NOMO-1 treated with dmso at 0.1 percent for 144 hours (cell line): ENCODE measurements around the gene CYRIA.

Source experiments
- DNase-seq: peaks from one replicate; lab custom pipeline; 2025; ENCODE audit not compliant: unreplicated experiment; lab: John Stamatoyannopoulos, UW

The CYRIA gene

DNA sequence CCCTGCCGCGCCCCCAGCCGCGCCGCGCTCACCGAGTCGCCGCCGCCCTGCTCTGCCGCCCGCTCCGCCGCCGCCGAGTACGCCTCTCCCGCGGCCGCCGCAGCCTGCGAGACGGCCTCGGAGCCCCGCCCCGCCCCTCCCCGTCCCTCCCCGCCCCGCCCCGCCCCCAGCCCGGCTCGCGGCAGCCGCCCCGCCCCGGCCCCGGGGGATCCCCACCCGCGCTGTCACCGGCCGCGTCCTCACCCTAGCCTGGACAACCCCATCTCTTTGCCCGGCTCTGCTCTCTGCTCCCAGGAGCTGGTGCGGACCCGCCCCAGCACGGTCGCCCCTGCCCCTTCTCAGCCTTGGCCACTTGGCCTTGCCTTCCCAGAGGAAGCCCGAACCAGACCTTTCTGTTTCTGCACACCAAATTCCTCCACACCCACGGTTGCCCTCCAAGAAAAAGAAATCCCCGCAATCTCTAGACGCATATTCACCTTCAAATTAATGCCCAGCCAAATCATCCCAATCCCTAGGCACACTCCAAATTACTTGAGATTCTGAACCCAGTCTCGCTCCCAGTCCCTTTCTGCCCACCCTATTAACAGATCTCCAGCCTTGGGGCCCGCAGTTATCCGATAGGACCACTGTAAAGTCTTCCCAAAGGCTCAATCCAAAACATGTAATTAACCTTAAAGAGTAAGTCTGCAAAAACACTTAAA lies at the start of gene CYRIA:
TSS of gene CYRIA (minus strand) at position 87 of the 701 bp plus-strand sequence. CDS start 77,715 bp downstream, outside the sequence.
- DNase-seq: peak; percentile 39

DNA sequence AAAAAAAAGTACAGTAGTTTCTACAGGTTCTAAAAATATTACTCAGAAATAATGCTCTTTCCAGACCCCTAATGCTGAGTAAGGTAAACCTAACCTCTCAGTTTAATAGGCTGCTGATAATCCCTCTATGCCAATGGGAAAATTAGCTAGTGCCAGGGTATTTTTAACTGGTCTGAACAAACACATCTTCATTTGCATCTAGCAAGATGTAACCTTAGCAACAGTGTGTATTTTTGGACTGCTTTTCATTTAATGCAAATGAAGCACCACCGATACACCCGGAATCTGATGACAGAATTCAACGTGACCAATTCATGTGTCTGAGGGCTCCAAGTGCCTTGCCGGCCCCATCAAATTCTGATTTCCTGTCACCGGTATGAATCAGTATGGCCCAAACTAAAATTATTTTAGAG lies 47.4 kb upstream of the CYRIA start:
- no peak for DNase-seq

DNA sequence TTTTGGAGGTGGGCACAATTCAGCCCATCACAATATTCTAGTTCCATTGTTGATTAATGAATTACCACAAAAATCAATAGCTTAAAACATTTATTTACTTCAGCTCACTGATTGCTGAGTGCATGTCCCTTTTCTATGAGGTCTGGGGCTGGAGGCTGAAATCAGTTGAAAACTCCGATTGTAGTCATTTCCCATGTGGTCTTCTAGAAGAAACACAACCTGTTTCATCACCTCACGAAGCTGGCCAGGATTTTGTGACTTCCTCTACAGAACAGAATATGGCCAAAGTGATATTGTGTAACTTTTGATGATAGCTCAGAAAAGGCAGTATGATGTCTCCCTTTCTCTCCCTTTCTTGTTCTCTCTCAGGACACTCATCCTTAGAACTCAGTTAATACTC lies 44.1 kb upstream of the CYRIA start:
- peak; percentile 68 for DNase-seq

DNA sequence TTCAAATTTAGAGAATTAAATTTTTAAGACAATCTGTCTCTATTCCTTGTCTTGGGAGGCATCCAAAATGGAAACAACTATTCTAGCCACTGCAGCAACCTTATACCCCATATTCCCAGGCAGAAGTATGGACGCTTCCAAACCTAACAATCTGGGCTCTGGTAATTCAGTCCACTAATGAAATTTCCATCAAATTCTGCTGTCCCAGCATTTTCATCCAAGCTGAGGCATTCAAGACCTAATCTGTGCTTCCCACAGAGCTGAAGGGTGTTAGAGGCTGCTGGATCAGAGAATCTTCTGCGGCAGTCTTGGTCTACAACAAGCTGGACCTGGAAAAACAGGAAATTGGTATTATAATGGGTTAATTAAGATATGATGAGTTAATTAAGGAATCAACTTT lies 42.5 kb upstream of the CYRIA start:
- DNase-seq: no peak

DNA sequence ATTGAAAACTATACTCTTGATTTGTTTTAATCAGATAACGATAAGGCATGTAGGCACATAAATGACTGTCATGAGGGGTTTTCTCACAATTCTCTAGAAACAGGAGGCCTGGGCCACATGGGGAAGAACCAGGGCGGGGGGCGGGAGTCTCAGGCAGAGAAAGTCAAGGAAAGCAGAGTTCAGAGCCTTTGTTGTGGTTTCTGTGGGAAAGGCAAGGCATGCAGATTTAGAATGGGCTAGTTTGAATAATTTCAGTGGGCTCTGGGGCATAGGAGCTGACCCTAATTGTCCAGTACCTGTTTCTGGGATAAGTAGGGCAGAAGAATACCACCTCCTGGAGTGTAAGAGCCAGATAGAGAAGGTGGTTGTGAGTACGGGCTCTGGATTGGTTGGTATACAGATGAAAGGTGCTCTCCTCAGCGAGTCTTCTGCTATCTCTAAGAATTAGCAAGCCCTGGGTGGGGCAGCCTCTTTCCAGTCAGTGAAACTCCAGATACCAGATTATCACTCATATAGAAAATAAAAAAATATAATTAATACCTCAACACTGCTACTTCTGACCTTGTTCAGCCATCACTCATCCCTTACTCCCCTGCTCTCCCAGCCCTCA lies 41.5 kb upstream of the CYRIA start:
- no peak for DNase-seq

DNA sequence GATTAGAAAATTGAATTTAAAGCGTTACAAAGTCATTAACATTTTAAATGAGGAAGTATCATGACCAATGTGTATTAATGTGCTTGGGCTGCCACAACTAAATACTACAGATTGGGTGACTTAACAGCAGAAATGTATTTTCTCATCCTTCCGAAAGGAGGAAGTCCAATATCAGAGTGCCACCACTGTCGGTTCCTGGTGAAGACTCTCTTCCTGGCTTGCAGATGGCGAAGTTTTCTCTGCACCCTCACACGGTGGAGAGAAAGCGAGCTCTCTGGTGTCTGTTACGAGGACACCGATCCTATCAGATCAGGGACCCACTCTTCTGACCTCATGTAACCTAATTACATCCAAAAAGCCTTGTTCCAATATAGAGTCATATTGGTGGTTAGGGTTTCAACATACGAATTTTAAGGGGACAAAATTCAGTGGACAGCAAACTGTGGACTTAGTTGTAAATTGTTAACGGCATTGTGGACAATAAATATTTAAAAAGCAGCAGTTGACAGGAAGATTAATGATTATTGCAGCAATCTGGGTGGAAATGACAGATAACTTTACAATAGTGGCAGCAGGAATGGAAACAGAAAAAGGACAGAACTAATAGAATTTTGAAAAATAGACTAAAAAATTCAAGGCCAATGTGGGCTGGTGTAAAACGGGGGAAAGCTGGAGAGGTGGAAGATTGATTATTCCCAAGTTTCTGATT lies 35.1 kb upstream of the CYRIA start:
- peak; percentile 77 for DNase-seq

DNA sequence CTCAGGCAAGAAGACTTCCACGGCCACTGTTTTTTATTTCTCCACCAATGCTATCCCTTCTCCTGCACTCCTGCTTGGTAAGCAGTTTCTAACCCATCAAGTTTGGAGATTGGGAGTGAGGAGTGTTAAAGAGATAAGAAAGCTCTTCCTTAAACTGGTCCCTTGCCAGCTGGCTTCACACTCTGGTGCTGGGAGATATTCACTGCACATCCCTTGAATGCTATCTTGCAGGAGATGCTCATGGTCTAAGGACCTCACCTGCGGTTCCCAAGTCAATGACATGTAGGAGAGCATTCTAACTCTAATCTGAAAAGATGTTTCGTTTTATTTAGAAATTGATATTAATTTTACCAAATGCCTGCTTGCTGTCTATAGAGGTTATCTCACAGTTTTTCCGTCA lies 28.2 kb upstream of the CYRIA start:
- DNase-seq: no peak

DNA sequence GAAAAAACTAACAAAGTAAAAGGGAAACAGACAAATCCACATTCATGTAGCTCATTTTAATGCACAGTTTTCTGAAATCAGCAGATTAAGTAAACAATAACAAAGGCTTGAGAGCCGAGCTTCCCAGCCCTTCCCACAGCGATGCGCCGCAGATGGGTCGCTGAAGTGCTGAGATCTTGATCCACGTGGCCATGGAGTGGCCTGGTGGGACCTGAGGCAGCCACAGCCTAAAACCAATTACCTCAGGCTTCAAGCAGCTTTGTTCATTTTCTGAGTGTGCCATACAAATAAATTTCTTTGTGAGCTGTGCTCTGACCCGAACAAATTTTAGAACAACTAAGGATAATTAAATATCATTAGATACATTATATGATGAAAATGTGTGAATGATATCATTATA lies 25.6 kb upstream of the CYRIA start:
- no peak for DNase-seq

DNA sequence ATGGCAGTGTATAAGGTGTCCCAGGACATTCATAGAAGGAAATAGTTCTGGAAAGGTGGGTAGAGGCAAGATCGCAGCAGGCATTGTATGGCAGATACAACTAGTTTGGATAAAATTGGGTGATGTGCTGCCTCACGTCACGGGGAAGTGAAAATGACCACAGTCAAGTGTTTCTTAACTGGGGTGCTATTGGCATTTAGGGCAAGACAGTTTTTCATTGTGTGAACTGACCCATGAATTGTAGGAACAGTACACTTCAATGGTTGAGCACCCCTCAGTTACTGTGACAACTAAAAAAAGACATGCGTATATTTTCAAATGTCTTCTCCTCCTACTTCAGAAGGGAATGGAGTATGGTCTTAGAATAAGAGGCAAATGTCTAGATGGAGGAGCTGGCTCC lies 22.3 kb upstream of the CYRIA start:
- DNase-seq: no peak

DNA sequence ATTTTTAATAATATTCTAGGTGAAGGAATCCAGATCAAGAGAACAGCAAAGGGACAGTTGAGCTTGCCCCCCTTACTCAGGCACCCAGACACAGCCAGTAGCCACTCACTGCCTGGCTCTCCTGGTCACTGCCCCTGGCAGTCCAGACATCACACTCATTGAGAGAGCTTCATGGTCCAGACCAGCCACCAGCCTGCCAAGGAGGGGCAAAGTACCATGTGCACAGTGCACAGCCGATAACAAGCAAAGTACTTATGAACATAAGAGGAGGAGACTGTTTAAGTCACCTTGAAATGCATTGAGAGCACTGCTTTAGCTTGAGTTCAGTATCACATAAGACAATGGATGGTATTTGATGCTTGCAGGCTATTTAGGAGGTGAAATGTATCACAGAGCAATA lies 21.6 kb upstream of the CYRIA start:
- no peak for DNase-seq

DNA sequence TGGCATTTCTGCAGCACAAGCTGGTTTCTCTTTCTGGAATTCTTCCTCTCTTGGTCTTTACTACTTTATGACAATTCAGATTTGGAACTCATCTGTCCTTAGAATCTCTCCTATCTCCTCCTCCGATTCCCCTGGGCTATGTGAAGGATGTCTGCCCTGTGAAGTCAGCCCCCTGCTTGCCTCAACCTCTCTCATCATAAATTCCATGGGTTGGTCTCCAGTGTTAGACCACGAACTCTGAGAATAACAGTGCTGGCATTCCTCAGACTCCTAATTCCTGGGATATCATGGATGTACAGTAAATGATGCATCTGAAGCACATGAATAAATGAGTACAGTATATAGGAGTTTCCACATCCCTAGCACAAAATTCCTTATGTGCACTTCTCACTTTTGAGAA lies 21.0 kb upstream of the CYRIA start:
- DNase-seq: no peak

DNA sequence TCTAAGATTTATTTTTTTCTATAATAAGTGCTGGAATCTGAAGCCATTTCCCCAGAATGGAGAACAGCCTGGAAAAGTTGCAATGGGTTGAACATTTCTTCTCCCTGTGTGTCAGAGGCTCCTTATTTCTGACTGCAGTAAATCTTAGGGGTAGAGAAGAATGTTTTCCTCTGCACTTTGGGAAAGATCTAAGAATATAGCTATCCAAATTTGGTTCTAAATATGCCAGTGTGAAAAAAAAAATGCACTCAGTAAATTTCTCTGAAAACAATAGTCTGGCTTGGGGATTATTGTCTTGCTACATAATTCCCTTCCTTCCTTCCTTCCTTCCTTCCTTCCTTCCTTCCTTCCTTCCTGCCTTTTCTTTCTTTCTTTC lies 19.7 kb upstream of the CYRIA start:
- DNase-seq: no peak

DNA sequence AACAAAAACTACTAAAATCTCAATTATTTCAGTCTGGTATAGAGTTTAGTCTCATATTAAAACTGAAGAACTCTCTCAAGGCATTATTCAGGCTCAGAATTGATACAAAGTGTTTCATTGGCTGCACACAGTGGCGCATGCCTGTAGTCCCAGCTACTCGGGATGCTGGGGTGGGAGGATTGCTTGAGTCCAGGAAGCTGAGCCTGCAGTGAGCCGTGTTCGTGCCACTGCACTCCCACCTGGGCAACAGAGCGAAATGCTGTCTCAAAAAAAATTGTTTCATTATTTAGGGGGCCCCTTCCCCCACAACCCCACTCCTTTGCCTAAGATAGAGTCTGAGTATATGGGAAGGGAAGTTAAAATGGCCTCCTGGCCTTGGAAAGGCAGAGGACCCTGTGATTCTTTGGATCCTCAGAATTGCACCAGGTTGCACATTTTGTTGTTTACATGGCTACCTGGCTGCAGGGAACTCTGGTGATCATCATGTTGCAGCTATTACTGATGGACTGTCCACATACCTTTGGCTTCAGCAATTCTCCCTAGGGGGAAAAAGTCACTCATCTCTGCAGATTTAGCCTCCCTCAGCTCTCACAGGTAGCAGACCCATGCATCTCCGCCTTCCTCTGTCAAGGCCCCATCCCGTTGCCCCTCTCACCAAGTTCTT lies 19.2 kb upstream of the CYRIA start:
- DNase-seq: no peak

DNA sequence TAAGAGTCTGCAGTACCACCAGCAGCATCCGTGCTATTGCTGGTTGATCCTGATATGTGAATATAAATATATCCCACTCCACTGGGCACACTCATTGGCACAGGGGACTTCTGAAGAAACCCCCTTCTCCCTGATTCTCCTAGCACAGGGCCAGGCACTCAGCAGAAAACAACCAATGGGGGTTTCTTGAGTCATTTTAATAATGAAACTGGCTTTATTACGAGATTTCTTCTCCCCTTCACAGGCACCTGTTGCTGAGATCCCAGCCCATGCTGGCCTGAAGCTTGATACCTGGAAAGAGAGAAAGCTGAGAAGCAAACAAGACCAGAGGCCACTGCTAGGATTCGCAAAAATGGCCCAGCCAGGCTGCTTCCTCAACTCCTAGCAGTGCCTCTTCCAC lies 17.9 kb upstream of the CYRIA start:
- DNase-seq: no peak

DNA sequence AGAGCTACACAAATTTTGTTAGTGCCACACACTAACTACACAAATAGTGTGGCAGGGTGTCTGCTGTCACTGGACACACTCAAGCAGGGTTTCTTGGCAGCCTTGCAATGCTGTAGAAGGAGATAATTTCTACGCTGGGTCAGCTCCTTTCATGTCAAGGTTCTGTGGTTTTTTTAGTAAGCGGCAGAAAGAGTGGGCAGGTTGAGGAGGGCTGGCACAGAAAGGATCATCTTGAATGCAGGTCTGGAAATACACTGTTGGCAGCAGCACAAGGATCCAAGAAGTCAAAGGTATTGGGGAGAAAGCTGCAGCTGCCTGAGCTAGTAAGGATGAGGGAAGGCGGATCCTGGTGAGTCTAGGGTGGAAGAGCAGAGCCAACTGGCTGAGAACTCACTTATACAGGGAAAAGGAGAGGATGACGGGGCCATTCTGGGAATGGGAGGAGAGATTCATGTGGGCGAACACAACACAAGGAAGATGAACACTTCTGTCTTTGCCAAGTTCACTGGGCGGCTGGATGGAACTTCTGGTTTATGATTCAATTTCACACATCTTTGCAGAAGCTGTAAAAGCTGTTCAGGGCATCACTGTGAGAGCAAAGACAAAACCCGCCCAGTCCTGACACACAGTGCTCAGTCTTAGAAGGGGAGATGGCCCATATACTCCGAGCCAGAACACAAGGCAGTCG lies 16.9 kb upstream of the CYRIA start:
- DNase-seq: no peak

DNA sequence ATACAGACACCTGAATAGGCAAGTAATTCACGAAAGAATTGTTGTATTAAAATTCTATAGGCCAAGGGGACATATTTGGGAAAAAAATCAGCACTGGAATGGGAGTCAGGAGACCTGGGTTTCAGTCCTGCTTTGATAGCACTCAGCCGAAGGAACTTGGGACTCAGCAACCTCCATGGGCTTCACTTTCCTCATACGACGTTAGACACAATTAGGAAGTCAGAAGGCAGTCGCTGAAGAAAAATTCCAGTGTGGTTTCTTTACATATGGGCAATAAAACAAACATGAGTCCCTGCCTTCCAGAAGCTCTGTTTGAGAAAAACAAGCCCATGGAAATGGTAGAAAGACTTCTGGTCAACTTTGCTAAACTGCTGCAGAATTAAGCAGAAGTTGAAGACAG lies 15.1 kb upstream of the CYRIA start:
- no peak for DNase-seq

DNA sequence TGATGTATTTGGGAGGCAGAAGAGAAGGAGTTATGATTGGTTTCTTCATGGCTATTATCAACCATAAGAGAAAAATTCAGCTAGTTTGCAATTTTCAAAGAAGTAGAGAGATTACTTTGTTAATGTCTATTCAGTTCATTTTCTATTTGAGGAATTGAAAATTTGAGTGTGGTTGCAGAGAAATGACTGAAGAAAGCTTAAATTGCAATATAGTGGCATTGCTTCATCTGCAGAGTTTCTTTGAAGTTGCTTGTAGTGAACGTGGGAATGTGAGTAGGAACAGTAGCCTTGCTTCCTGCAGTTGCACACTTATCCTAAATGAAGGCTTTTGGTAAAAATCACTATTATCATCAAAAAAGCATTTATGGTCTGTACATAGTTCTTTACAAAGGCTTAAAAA lies 14.7 kb upstream of the CYRIA start:
- no peak for DNase-seq

DNA sequence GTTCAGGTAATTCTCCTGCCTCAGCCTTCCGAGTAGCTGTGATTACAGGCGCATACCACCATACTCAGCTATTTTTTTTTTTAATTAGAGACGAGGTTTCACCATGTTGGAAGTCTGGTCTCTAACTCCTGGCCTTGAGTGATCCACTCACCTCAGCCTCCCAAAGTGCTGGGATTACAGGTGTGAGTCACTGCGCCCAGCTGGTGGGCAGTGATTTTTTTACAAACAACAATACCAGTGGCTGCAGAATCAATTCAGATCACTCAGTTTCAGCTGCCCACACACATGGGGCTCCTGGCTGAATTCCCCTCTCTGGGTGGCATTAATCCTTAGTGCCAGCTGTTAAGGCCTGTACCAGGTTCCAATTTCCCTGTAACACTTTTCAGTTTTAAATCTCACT lies 13.3 kb upstream of the CYRIA start:
- no peak for DNase-seq

DNA sequence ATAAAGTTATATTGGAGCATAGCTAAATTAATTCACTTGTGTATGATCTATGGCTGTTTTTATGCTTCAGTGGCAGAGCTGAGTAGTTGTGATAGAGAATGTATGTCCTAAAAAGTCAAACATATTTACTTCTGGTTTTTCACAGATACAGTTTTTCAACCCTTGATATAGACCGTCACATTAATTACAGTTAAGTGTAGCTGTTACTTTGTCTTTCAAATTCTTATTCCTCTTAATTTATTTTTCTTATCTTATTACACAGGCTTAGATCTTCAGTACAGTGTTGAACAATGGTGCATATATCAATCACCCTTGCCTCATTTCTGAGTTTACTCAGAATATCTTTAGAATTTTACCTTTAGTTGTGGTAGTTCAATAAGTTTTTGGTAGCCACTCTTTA lies 12.2 kb upstream of the CYRIA start:
- no peak for DNase-seq

DNA sequence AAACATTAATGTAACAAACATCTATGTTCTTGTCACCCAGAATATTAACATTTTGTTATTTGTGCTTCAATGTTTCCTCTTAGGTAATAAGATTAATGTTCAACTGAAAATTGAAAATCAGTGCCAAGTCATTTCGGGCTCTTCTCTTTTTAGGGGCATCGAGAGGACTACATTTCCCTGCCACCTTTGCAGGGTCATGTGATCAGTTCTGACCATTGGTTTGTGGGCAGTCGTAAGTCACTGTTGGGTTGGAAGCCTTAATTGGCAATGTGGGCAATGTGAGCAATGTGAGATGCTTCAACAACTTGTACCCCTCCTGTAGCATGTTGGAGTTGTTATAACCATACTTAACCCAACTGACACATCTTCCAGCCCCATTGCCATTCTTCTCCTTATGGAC lies 10.1 kb upstream of the CYRIA start:
- no peak for DNase-seq

DNA sequence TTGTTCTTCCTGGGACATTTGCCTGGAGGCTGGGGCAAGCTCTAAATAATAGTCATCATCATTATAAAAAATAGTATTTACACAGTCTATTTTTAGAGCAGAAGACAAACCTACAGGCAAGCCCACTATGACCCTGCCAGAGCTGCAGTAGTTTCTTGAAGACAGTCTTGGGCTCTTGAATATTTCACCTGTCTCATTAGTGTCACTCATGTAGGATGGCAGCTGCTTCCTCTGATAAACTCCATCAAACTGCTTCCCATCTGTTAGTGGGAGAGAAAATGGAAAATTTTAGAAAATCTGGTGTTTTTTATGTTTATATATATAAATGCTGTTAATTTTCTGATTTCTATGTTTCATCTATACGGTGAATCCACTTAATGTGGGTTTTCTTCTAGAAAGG lies 8.5 kb upstream of the CYRIA start:
- DNase-seq: no peak
